Fibroblast of peridontal ligament (primary cell): ENCODE measurements around the gene ZNF236.
"Not testable (repeated sequence)": the region's sequence is repeated elsewhere in the genome, so short reads cannot be mapped to it uniquely, and the experiment has no call there.

Source experiments
- DNase-seq: peaks from one replicate; pipeline ENCODE4 v3.0.0-alpha.2; 2010; ENCODE audit errors: extremely low read depth

ZNF236 gene

DNA sequence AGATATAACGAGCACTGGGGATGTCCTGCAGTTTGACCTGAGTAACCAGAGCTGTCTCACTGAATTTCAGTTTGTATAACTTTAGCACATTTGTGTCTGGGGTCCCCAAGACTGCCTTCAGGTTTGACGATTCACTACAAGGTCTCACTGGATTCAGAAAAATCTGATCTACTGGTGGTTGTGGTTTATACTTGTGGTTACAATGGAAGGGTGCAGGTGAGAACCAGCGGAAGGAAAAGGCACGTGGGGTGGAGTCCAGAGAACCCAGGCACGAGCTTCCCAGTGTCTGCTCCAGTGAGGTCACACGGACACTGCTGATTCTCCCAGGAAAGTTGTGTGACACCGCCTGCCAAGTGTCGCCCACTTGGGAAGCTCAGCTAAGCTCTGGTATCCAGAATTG, 126.0 kb downstream of the ZNF236 start:
- DNase-seq = no peak

DNA sequence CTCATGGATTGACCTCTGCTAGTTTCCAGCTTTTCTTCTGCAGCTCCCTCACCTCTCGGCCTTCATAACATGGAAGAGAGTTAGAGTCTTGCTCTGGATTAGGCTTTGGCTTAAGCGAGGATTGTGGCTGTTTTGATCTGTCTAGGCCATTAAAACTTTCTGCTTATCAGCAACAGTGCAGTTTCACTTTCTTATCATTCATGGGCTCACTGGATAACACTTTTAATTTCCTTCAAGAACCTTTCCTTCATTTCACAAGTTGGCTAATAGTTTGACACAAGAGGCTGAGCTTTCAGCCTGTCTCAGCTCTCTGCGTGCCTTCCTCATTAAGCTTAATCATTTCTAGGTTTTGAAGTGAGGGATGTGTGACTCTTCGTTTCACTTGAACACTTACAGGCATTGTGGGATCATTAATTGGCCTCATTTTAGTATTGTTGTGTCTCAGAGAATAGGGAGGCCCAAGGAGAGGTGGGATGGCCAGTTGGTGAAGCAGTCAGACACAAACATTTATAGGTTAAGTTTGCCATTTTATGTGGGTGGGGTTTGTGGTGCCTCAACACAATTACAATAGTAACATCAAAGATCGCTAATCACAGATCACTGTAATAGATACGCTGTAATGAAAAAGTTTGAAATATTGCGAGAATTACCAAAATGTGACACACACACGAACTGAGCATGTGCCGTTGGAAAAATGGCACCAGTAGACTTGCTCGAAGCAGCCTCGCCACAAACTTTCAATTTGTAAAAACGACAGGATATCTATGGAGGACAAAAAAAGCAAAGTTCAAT, 129.3 kb downstream of the ZNF236 start:
- DNase-seq = no peak

GRCh38 chr18:76952747-76953146, 130.4 kb downstream of the ZNF236 start:
- DNase-seq = no peak

DNA sequence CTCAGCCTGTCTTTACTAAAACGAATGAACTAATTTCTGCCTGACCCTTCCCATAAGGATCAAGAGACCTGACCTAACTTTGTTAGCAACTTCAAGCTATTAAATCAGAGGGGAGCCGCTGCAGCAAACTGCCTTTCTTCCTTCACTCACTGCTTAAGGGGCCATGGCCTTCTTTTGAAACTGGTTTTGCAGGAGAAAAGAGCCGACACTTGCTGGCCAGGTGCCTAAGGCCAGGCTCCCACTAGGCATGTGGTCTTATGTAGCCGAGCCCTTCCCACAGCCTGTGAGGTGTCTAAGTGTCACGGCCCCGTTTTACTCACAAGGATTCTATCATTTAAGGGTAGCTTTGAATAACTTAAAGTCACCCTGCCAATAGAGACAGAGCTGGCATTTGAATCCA, 130.8 kb downstream of the ZNF236 start:
- DNase-seq = no peak

GRCh38 chr18:76953583-76954233, 131.4 kb downstream of the ZNF236 start:
- no peak for DNase-seq

- no peak for DNase-seq
Observed at GRCh38 chr18:76955524-76956170, 133.3 kb downstream of the ZNF236 start.

DNA sequence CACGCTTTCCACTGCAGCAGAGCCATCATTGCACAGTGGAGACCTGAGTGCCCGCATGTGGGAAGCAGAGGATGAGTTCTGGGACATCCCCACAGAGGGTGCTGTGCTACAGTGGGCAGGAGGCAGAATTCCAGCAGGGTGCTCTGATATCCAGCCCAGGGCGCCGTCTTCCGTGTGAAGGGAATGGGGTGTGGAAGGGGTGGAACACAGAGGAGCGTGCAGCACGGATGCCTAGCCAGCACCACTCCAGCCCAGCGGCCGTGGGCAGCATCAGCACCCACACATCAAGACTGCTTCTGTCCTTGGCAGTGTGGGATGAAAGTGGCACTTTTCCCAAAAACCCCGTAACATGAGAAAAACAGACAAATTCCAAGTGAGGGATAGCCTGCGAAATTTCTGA, 134.3 kb downstream of the ZNF236 start:
- DNase-seq = no peak

DNA sequence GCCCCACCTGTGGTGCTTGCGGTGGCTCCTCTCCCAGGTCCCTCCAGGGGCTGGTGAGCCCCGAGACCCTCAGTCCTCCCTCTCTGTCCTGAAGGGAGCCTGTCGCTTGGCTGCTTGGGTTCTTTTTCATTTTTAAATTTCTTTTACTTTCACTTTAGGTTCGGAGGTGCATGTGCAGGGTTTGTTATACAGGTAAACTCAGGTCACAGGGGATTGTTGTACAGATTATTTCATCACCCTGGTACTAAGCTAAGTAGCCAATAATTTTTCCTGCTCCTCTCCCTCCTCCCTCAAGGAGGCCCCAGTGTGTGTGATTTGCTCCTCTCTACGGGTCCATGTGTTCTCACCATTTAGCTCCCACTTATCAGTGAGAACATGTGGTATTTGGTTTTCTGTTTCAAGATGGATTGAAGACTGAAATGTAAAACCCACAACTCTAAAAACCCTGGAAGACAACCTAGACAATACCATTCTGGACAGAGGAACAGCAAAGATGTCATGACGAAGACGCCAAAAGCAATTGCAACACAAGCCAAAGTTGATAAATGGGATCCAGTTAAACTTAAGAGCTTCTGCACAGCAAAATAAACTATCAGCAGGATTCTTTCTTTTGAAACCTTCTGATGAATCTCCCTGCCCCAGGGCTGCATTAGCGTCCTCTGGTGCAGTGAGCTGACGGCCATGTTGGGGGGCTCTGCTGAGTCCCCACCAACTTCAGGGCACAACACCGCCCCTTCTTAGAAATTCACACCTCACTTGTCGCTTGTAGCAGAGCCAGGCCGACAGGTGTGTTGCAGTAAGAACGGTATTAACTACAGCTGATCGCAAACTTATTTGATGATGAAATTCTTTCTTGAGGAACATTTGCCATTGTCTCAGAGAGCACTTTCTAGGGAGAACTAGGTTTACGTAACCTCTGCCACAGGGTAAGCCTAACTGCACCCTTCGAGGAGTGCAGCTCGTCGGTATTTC, 135.3 kb downstream of the ZNF236 start:
- no peak for DNase-seq

GRCh38 chr18:76958692-76959341, 136.5 kb downstream of the ZNF236 start:
- no peak for DNase-seq

DNA sequence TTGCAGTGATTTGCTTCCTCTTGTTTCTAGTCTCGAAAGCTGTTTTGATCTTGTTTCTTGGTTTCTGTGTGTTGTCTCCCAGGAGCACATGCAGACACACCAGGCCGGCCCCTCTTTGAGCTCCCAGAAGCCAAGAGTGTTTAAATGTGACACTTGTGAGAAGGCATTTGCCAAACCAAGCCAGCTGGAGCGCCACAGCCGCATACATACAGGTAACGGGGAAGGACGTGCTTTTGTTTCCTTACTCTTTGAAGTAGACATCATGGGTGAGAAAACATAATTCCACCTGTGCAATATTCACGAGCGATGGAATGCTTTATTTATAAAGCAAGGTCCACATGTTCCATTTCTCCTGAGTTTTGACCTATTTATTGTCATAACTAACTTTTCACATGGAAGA, 137.2 kb downstream of the ZNF236 start:
- DNase-seq = no peak

DNA sequence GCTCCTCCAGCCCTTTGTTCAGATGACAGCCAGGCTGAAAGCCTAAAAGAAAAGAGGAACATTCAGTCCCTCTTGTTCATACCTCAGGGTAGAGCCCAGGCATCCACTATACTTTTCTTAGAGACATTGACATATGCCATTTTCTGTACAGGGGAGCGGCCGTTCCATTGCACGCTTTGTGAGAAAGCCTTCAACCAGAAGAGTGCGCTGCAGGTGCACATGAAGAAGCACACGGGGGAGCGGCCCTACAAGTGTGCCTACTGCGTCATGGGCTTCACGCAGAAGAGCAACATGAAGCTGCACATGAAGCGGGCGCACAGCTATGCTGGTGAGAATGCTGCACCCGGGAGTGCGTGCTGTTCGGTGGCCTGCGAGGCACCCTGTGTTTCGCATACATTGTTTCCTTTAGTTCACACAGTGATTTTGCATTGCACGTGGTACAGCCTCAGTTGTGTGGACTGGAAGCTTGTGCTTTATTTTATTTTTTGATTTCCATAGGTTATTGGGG, 138.2 kb downstream of the ZNF236 start:
- no peak for DNase-seq

DNA sequence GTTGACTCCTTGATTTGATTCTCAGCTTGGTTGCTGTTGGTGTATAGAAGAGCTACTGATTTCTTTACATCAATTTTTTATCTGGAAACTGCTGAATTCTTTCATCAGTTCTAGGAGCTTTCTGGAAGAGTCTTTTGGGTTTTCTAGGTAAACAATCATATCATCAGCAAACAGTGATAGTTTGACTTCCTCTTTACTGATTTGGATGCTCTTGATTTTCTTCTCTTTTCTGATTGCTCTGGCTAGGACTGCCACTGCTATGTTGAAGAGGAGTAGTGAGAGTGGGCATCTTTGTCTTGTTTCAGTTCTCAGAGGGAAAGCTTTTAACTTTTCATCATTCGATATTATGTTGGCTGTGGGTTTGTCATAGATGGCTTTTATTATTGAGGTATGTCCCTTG, 140.5 kb downstream of the ZNF236 start:
- DNase-seq = no peak

DNA sequence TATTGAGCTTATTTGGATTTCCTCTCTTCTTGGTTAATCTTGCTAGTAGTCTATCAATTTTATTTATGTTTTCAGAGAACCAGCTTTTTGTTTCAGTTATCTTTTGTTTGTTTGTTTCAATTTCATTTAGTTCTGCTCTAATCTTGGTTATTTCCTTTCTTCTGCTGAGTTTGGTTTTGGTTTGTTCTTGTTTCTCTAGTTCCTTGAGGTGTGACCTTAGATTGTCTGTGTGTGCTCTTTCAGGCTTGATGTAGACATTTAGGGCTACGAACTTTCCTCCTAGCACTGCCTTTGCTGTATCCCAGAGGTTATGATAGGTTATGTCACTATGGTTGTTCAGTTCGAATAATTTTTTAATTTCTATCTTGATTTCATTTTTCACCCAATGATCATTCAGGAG, 141.6 kb downstream of the ZNF236 start:
- no peak for DNase-seq

DNA sequence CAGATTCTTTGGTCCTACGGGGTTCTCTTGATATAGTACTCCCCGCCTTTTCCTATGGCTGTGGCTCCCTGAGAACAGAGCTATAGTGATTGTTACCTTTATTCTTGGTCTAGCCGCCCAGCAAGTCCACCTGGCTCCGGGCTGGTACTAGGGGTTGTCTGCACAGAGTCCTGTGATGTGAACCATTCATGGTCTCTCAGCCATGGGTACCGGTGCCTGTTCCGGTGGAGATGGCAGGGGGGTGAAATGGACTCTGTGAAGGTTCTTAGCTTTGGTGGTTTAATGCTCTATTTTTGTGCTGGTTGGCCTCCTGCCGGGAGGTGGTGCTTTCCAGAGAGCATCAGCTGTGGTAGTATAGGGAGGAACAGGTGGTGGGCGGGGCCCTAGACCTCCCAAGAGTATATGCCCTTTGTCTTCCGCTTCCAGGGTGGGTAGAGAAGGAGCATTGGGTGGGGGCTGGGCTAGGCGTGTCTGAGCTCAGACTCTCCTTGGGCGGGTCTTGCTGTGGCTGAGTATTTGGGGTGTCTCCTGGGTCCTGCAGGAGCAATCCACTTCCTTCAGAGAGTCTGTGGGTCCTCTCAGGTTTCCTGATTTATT, 143.3 kb downstream of the ZNF236 start:
- not testable (repeated sequence) for DNase-seq

DNA sequence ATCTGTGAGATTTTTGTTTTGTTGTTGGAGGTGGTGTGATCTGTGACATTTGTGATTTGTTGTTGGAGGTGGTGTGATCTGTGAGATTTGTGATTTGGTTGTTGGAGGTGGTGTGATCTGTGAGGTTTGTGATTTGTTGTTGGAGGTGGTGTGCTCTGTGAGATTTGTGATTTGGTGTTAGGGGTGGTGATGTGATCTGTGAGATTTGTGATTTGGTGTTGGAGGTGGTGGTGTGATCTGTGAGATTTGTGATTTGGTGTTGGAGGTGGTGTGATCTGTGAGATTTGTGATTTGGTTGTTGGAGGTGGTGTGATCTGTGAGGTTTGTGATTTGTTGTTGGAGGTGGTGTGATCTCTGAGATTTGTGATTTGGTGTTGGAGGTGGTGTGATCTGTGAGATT, 144.9 kb downstream of the ZNF236 start:
- not testable (repeated sequence) for DNase-seq

- DNase-seq = no peak
Observed at GRCh38 chr18:76967721-76968472, 145.5 kb downstream of the ZNF236 start.

GRCh38 chr18:76970770-76971559, 148.6 kb downstream of the ZNF236 start:
- DNase-seq = no peak

GRCh38 chr18:76972241-76972640, 149.9 kb downstream of the ZNF236 start:
- DNase-seq = no peak
